ENCODE results near the gene SORCS2.

SORCS2 gene

DNA sequence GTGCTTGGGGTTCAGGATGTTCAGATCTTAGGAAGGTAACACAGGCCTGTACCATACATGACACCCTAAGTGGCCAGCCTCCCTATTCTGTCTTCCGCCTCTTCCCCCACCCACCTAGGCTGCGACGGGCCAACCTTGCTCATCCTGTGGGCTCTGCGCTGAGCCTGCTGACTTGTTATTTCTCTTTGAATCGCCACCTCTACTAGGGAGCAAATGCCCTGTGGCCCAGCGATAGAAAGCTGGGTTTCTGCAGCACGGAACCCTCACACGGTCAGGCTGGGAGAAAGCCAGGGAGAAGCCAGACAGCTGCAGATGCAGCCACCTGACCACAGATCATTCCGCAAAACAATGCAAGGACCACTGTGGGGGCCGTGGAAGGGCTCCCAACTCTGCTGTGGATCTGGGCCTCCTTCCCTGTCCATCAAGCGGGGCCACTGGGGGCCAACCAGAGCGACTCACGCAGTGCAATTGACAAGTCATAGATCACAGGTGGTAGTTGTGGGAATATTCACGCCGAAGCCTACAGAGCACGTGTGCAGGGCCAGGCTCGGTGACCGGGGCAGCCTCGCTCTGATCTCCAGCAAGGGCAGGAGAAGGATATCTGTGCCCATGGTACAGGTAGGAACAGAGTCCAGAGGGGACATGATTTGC lies 519.8 kb downstream of the SORCS2 start:
- no peak for DNase-seq (ENCODE audit: low read depth)

DNA sequence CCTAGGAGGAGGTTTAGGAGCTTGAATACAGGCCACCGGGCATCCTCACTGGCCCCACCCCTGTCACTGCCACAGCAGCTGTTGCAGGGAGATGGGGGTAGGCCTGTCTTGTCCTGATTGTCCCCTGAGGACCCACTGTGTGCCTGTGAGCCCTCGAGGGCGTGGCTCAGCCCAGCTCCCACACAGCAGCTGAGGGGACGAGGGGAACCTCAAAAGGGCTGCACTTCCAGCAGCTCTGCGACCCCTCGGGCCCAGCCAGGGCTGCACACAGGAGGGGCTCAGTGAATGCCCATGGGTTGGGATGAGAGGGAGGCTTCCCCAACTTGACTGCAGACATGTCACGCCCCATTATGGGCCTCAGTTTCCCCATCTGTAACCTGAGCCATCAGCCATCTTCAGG lies 521.4 kb downstream of the SORCS2 start:
- DNase-seq (ENCODE audit: low read depth) = no peak

DNA sequence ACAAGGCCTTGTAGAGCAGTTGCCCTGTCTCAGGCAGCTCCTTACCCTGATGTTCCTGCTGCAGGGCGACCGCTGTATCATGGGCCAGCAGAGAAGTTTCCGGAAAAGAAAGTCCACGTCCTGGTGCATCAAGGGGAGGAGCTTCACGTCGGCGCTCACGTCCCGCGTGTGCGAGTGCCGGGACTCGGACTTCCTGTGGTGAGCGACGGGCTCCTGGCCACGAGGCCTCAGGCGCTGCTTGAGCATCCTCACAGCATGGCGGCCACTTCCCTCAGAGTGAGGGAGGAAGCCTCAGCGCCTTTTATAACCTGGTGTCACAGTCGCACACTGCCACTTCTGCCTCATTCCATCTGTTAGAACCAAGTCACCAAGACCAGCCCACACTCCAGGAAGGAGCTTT lies 521.8 kb downstream of the SORCS2 start:
- DNase-seq (ENCODE audit: low read depth) = no peak

DNA sequence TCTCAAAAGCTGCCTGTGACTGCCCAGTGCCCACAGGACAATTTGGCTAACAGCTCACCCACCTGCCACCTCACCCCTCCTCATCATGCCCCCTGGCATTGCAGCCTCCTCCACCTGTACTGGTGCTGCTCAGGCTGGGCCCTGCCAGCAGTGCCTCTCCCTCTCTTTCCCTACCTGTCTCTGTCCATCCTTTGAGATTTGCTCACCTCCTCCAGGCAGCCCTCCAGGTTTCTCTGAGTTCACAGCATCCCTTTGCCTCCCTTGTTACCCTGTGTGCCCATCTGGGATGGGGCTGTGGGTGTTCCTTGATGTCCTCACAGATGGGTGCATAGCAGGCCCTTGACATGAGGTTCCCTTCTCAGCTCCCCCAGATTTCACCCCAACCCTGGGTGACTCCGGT lies 522.4 kb downstream of the SORCS2 start:
- DNase-seq (ENCODE audit: low read depth) = no peak

DNA sequence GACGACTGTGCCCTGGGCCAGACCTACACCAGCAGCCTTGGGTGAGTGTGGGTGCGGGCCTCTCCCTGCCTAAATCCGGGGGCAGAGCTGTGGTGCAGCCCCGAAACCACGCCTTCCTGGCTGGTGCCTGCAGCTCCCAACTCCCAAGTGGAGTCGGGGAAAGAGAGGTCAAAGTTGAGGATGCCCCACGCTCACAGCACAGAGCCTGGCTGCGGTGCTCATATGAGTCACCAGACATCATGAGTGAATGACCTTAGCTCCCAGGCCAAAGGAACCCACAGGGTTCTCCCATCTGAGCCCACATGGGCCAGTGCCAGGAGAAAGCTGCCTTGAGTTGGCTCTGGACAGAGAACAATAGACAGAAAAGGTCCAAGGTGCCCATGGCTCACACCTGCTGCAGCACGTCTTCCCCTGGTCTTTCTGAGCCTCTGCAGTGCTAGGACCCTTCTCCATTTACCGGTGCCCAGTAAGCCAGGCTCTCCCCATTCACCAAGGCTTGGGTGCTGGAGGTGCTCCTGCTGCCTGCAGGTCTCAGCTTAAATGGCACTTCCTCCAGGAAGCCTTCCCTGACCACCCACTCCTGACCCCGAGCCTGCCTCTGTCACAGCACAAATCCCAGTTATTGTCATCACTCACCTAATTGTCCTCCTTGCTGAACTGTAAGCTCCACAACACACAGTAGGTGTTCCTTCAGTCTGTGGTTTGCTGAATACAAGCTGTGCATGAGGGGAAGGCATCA lies 523.1 kb downstream of the SORCS2 start:
- DNase-seq (ENCODE audit: low read depth) = no peak

DNA sequence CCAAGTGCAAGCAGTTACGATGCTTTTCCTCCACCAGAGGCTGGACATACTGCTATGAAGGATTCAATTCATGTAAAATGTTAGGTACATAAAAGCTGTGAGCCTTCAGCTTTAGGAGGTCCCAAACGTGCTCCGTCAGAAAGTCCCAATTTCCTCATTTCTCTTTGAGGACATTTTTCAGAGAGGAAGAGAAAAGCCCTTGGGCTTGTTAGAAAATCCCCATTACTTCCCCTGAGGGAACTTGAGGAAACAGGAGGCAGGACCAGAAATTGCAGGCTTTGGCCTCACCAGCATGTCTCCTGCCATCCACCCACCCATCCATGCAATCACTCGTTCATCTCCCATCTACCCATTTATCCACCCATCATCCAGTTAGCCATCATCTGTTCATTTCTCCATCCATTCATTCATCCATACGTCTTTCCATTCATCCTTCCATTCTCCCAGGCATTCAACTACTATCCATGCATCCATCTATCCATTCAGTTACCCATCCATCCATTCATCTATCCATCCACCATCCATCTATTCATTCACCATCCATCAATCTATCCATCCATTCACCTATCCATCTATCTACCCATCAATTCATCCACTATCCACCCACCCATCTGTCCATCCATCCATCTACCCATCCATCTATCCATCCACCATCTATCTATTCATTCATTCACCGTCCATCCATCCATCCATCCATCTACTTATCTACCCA lies 523.8 kb downstream of the SORCS2 start:
- no peak for DNase-seq (ENCODE audit: low read depth)

DNA sequence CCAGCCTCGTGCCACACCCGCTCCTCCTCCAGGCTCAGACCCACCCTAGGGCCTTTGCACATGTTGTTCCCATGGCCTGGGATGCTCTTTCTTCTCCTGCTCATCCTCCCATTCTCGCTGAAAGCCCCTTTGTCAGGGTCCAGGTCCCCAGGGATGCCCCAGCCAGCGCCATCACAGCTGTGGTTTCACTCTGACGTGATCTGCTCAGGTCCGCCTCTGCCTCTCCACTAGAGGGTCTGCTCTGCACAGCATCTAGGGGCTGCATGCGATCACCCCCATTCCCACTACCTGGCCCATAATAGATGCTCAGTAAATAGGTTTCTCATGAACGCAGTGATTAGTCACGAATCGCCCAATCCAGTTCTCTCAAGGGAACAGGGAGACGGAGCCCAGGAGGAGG lies 524.8 kb downstream of the SORCS2 start:
- no peak for DNase-seq (ENCODE audit: low read depth)

DNA sequence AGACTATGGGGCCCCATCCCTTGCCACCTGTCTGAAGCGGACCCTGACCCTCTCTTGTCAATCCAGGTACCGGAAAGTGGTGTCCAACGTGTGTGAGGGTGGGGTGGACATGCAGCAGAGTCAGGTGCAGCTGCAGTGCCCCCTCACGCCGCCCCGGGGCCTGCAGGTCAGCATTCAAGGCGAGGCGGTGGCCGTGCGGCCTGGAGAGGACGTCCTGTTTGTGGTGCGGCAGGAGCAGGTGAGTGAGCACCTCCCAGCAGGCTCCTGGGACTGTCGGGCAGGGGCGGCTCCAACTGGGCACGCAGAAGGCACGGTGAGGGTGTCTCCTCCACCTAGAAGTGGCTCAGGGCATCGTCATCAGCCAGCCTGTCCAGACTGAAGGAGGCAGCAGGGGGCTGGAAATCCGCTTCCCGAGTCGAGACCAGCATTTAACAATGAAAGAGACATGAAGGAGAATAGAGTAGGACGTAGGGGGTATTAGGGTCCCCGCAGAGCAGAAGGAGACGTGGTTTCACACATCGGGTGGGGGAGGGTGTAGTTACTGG lies 525.7 kb downstream of the SORCS2 start:
- DNase-seq (ENCODE audit: low read depth) = no peak

DNA sequence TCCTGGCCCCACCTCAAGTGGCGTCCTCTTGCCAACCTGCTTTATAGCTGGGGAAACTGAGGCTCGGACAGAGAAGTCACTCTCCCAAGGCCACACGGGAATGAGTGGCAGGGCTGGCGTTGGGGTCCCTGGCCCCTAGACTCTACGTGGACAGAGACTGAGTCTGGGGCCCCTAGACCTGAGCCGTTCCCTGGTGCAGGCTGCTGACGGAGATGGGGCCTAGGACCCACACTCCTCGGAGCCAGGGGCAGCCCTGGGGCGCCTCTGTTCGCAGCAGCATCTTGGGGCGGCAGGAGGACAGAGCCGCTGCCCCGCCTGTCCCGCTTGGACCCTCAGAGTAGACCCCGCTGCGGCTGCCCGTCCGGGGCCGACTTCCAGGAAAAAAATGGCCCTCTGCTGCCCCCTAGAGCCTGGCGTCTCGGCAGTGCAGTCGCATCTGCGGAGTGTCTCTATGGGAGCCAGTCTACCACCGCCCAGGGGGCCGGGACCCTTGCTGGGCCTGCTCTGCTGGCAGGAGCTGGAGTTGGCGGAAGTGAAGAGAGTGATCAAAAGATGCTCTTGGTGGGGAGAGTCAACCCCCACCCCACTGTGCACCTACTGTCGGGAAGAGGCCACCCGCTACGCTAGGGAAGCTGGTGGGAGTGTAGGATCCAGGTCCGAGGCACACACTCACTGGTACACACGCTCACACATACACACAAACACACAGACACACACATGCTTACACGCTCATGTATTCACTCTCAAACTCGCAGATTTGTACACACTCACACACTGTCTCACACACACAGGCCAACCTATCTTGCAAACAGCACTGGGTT lies 527.2 kb downstream of the SORCS2 start:
- no peak for DNase-seq (ENCODE audit: low read depth)

DNA sequence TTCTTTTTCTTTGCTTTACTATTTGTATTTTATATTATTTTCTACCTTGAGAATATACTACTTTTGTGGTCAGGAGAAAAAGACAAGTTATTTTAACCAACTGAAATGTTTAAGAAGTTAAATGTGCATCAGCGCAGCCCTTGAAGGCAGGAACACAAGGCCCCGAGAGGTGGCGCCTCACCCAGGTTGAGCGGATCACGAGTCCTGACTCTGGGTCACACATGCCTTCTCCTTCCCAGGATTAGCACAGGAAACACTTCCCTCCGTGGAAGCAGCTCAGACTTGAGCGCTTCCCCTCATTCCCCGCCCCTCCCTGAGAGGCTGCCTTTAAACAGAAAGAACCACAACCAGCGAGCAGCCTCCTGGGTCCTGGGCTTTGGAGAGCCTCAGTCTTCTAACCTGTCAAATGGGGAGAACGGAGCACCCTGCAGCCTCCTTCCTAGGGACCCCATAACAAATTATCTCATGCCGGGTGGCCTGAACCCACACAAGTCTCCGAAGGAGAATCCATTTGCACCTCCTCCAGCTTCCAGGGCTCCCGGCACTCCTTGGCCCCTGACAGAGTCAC lies 529.7 kb downstream of the SORCS2 start:
- no peak for DNase-seq (ENCODE audit: low read depth)

DNA sequence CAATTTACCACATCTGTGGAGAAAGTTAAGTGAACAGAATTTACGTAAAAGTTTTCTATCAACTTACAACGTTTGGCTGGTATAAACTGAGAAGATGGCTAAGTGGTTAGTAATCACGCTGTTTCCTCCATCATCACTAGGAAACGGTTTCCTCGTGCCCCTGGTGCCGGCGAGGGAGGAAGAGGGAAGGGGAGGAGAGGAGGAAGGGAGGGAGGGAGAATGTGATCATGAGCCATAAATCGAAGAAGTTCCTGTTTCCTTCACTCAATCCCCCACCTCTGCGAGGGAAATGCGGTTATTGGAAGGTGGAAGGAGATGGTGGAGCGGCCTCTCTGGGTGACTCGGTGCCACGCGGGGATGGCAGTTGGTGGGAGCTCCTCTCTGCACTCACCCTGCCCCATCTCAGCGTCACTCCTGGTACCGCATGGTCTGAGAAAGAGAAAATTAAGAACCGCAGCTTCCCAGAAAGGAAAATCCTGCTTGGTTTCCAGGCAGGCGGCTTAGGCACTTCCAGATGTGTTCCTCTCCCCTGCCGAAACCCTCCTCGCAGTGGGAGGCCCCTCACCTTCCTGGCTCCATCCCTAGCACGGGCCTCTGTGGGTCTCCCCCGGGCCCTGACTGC lies 530.5 kb downstream of the SORCS2 start:
- DNase-seq (ENCODE audit: low read depth) = no peak

DNA sequence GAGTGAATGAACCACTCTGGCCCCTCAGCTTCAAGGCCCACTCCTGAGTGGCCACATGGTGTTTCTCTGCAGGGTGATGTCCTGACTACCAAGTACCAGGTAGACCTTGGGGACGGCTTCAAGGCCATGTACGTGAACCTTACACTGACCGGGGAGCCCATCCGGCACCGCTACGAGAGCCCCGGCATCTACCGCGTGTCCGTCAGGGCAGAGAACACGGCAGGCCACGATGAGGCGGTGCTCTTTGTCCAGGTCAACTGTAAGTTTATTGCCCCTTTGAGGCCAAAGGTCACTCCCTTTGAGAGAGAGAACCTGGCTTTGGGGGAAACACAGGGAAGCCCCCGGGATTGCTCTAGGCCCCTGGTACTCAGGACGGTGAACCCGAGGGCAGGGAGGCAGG lies 531.3 kb downstream of the SORCS2 start:
- DNase-seq (ENCODE audit: low read depth) = no peak

DNA sequence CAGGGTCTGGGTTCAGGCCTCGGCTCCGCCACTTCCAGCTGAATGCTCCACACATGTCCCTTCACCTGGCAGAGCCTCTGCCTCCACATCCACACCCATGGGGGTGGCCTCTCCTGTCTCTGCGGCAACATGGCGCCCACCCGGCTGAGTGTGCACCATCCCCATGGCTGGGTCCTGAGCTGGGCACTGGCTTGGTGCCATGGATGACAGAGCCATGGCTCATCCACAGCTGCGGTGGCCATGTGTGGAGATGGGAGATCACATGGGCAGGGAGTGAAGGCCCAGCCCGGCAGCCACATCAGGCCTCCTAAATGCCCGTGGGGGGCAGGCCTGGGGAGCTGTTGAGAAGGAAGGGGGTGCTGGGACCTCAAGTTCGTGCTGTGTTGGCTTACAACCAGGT lies 533.6 kb downstream of the SORCS2 start:
- DNase-seq (ENCODE audit: low read depth) = no peak

DNA sequence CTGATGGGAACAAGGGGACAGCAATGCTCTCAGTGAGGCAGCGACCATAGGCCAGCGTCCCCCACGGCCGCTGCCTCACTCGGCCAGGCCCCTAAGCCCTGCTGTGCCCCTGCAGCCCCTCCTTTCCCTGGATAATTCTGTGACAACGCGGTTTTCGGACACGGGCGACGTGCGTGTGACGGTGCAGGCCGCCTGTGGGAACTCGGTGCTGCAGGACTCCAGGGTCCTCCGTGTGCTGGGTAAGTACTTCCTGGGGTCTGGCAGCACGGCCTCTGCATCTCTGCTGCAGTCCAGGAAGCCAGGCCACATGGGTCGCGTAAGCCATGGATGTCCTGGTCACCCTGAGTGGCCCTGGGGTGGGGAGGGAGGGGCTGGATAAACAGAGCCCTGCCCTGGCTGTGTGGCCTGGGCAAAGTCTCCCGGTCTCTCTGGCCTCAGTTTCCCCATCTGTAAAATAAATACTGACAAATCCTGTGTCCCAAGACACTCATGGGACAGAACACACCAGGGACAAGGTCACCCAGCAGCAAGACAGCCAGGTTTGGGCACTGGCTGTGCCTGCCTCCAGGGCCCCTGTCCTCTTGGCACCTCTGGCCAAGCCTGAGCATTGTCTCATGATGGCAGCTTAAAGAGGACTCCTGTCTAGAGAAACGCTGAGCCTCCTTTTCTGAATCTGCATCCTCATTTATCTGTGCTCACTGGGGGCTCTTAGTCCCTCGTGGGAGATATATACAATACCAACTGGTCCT lies 534.5 kb downstream of the SORCS2 start:
- no peak for DNase-seq (ENCODE audit: low read depth)

DNA sequence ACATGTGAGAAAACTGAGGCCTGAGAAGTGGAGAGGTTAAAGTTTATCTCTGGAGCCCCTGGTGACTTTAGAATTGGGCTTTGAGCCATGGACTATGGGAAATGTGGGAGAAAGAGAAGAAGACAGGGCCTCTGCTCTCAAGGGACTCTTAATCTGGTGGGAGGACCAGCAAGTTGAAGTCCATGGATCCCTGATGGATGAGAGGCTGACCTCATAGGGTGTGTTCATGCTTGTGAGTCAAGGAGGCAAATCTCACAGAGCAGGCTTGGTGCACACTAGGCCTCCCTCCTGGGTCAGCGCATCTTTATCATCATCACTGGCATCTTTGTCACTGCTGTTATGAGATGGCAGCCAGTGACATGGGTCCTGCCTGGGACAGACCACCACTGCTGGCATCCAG lies 535.4 kb downstream of the SORCS2 start:
- no peak for DNase-seq (ENCODE audit: low read depth)

DNA sequence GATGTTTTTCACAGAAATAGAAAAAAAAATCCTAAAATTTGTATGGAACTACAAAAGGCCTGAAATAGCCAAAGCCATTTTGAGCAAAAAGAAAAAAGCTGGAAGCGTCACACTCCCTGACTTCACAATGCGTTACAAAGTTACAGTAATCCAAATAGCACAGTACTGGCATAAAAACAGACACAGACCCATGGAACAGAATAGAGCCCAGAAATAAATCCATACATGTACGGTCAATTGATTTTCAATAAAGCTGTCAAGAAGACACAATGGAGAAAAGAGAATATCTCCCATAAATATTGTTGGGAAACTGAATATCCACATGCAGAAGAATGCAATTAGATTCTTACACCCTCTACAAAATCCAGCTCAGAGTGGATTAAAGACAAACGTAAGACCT lies 539.1 kb downstream of the SORCS2 start:
- DNase-seq (ENCODE audit: low read depth) = no peak

DNA sequence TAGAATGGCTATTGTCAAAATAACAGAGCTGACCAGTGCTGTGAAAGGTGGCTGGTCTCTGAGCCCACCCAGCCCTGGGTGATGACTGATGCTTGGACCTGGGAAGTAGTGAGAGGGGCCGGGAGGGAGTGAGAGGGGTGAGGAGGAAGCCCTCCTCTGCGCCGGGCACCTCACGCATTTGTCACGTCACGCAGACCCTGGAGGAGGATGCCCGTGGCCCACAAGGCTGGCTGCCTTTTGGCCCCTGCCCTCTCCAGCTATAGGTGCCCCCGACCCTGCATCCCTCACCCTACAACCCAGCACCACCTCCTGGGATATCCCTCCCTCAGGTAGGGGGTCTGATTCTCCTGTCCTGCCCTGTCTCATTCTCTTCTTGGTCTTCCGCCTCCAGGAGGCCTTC lies 539.9 kb downstream of the SORCS2 start:
- no peak for DNase-seq (ENCODE audit: low read depth)

DNA sequence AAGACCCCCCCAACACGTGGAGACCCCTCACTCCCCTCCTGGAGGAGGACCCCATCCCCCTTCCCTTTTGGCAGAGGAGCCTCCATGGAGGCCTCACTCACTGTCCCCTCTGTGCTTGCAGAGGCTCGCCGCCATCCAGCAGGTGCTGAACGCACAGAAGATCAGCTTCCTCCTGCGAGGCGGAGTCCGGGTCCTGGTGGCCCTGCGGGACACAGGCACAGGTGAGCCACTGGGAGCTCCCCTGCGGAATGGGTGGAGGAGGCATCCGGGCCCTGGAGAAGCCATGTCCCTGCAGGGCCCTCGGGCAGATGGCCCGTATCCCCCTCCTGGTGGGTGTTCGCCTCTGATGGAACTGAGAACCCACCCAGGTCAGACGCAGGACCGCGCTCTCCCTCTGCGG lies 540.9 kb downstream of the SORCS2 start:
- no peak for DNase-seq (ENCODE audit: low read depth)

DNA sequence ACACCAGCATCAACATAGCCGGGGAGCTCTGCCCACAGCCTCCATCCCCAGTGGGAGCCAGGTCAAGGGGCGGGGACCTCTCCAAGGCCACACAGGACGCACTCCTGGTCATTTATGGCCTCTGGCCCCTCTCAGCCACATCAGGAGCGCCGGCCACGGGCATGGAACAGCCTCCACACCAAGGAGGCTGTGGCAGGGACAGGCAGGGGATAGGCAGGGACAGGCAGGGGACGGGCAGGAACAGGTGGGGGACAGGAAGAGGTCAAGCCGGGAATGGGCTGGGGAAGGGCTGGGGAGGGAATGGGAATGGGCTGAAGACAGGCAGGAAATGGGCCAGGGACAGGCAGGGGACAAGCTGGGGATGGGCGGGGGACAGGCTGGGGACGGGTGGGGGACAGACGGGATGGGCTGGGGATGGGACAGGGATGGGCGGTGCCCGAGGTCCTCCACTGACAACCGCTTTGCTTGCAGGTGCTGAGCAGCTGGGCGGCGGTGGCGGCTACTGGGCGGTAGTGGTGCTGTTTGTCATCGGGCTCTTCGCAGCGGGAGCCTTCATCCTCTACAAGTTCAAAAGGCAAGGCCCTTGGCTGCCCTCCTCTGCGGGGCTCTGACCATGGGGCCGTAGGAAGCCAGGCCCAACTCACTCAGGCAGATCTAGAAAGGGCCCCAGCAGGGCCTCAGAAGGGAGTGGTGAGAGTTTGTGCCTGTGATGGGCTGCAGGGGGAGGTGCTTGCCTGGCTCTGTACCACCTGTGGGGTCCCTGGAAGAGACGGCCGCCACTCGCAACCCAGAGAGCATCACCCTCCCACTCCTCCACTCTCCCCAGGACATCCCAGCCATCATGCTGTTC lies 541.7 kb downstream of the SORCS2 start:
- DNase-seq (ENCODE audit: low read depth) = no peak
